AG10803 (cell line): Measurements from ENCODE around the gene TMCO4.
A peak's percentile ranks its signal among the peaks of the same experiment; 100 is the strongest.

Experiments
- DNase-seq: peaks from one replicate; pipeline ENCODE4 v3.0.0; 2010; ENCODE audit warnings: low read depth
- H3K4me3 ChIP-seq: 2 replicates; pipeline ENCODE4 v1.5.1; 2011; ENCODE audit warnings: mild to moderate bottlenecking, low read length, control low read depth
- TF ChIP-seq, protein P1 (sequence below): conservative IDR thresholded peaks from 2 replicates; pipeline ENCODE4 v1.5.1; 2011; ENCODE audit warnings: mild to moderate bottlenecking, low read length, control low read depth, inconsistent platforms

Gene TMCO4

DNA sequence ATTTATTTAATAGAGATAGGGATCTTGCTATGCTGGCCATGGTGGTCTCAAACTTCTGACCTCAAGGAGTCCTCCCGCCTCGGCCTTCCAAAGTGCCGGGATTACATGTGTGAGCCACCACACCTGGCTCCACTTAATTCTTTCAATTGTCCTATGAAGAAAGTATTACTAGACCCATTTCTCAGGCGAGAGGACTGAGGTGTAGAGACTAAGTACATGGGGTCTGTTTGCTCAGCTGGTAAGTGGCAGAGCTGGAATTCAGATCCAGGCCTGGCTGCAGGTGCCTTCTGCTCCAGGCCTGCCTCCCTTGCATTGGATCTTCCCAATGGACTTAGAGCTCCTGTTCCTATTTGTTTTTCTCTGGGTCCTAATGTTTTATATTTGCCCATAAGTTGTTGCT lies 79.5 kb downstream of the TMCO4 start:
- no peak for DNase-seq
- no peak overlapping the region for H3K4me3 ChIP-seq
- TF ChIP-seq, protein P1, sequence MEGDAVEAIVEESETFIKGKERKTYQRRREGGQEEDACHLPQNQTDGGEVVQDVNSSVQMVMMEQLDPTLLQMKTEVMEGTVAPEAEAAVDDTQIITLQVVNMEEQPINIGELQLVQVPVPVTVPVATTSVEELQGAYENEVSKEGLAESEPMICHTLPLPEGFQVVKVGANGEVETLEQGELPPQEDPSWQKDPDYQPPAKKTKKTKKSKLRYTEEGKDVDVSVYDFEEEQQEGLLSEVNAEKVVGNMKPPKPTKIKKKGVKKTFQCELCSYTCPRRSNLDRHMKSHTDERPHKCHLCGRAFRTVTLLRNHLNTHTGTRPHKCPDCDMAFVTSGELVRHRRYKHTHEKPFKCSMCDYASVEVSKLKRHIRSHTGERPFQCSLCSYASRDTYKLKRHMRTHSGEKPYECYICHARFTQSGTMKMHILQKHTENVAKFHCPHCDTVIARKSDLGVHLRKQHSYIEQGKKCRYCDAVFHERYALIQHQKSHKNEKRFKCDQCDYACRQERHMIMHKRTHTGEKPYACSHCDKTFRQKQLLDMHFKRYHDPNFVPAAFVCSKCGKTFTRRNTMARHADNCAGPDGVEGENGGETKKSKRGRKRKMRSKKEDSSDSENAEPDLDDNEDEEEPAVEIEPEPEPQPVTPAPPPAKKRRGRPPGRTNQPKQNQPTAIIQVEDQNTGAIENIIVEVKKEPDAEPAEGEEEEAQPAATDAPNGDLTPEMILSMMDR: no peak

DNA sequence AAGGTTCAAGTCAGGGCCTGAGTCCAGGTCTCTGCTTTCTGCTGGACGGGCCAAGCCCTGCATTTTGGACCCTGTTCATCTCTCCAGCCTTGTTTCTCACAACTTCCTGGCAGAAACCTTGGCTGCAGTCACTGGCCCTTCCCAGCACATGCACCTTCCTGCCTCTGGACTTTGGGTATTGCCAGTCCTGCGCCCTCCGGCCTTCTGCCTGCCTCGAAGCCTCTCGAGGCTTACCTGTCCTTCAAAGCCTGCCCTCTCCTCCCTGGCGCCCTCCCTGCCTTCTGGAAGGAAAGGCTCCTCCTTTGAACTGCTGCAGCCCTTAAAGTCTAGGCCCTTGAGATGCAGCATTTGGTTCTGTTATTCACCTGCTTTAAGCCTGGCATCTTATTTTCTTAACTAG lies 82.2 kb downstream of the TMCO4 start:
- TF ChIP-seq, protein P1: no peak
- no peak overlapping the region for H3K4me3 ChIP-seq
- DNase-seq: no peak

DNA sequence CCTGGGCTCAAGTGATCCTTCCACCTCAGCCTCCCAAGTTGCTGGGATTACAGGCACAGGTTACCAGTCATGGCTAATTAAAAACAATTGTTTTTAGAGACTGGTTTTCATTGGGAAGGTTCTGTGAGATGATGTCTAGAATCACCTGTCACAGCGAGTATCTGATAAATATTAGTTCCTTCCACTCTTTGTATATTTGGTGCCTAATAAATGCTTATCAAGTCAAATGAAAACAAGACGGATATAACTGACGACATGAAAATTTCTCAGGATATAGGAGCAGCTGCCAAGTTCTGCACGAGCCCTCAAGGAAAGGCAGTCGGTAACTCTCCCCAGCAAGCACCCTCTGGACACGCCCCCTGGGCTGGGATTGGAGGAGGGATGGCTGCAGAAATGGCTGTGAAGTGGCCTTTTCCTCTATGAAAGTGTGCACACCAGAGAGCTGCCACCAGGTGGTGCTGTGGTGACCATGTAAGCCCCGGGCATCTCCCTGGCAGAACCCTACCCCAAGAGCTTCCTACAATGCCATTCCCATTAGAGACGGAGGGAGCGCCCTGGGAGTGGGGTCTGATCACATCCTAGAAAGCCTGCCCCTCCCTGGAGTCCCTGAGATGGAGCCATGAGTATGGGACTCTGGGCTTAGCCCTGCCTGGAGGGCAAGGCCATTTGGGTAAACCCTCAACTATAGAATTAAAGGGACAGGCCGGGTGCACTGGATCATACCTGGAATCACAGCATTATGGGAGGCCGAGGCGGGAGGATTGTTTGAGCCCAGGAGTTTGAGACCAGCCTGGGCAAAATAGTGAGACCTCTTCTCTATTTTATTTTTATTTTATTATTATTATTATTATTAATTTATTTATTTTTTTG lies 84.1 kb downstream of the TMCO4 start:
- TF ChIP-seq, protein P1: peak; percentile 94
- peak; percentile 93 for DNase-seq
- H3K4me3 ChIP-seq: no peak overlapping the region

DNA sequence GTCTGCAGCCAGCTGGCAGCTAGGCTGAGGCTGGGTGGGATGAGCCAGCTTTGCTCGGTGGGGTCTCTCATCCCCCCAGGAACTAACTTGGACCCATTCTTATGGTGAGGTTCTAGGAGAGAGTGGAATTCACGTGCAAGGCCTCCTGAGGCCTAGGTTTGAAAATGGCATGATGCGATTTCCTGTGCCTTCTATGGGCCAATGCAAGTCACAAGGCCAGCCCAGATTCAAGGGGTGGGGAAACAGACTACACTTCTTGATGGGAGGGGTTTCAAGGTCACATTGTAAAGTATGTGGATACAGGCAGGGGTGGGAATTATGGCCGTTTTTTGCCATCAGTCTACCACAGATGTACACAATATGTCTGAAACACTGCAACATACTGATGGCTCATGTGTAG lies 86.8 kb downstream of the TMCO4 start:
- H3K4me3 ChIP-seq: no peak overlapping the region
- no peak for DNase-seq
- TF ChIP-seq, protein P1: no peak

DNA sequence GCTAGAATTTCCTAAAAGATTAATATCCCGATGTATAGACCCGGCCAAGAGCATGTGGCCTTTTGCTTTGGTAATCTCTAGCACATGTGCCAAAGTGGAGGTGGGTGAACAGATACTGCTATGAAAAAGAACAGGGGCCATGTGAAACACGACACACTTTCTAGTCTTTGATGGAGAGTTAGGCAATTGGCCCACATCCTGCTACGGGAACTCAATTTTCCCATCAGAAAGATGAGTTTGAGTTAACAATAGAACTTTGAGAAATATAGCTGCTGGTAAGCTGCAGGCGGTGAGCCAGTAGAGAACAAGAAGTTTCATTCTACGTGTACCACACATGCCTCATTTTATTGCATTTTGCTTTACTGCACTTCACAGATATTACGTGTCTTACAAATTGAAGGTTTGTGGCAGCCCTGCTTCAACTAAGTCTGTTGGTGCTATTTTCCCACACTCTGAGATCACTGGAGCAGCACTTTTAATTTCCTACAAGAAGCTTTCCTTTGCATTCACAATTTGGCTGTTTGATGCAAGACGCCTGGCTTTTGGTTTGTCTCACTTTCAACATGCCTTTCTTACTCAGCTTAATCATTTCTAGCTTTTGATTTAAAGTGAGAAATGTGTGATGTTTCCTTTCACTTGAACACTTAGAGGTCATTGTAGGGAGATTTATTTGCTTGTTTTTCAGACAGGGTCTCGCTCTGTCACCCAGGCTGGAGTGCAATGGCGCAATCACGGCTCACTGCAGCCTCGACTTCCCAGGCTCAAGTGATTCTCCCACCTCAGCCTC lies 88.7 kb downstream of the TMCO4 start:
- no peak overlapping the region for H3K4me3 ChIP-seq
- TF ChIP-seq, protein P1: no peak
- DNase-seq: no peak

DNA sequence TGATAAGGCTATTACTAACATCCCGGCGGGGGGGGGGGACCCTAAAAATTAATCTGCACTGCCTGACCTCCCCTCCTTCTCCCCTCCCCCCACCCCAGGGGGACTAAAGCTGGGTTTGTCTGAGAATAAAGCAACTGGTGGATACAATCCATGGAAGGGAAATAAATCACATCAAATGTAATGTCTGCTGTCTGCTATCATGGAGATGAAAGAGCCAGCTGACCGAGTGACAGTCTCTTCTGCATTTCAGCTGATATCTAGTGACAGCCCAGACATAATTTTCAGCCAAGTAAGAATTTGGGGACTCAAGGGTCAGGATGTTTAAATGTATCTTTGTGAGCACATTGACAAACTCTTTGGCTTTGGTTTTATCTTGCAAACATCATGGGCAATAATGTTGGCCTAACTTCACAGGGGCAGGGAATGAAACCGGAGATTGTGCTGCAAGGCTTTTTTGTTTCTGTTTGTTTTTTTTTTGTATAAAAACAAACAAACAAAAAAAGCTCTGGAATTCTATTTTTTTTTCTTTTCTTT lies 90.4 kb downstream of the TMCO4 start:
- no peak for DNase-seq
- no peak overlapping the region for H3K4me3 ChIP-seq
- TF ChIP-seq, protein P1: no peak
